Nephron (organoid): ENCODE data around the gene DNASE1L3.

Source experiments
- H3K27ac Mint-ChIP-seq, 3 experiments: 2 replicates each; pipeline ENCODE4 v1.8.0; 2020; ENCODE audit warnings: mixed read lengths in 3 of 3, mild to moderate bottlenecking in 2 of 3, moderate library complexity in 1 of 3
- H3K27me3 Mint-ChIP-seq: 2 replicates; pipeline ENCODE4 v1.8.0; 2021; ENCODE audit warnings: low read depth, mild to moderate bottlenecking, moderate library complexity, mixed read lengths
- H3K36me3 Mint-ChIP-seq: 2 replicates; pipeline ENCODE4 v1.8.0; 2020; ENCODE audit warnings: low read depth, mixed read lengths
- H3K4me1 Mint-ChIP-seq: 2 replicates; pipeline ENCODE4 v1.8.0; 2020; ENCODE audit warnings: mixed read lengths
- H3K4me3 Mint-ChIP-seq, 3 experiments: 2 replicates each; pipeline ENCODE4 v1.8.0; 2020; ENCODE audit warnings: mild to moderate bottlenecking in 3 of 3, mixed read lengths in 3 of 3, moderate library complexity in 2 of 3
- H3K9me3 Mint-ChIP-seq: 2 replicates; pipeline ENCODE4 v1.8.0; 2020; ENCODE audit warnings: mixed read lengths
- CTCF ChIP-seq, 3 experiments: fragments of 200-600 bp; sonication (generic); IDR thresholded peaks; one replicate each; pipeline ENCODE4 v1.5.0; 2021; ENCODE audit warnings: antibody characterized with exemption in 3 of 3; ENCODE audit not compliant: unreplicated experiment in 3 of 3

The DNASE1L3 gene

GRCh38 chr3:58237238-58237940 is 26.6 kb upstream of the DNASE1L3 start, which contains the start of gene ABHD6:
ABHD6 (plus strand) TSS chr3:58237792; CDS start chr3:58256587, 18,795 bp downstream.
- Mint-ChIP-seq H3K27me3 (peaks cover 30% of the 10 kb centered on the region), H3K36me3 (no peaks in the 10 kb centered on the region), H3K4me3 (peak within 1 kb of the TSS; percentile 95), H3K4me1 (peaks cover 5% of the 10 kb centered on the region), H3K9me3 (no peaks in the 10 kb centered on the region), H3K27ac (peak within 1 kb of the TSS; percentile 58 to 72 (median 60))
- peak in 1 of 3 experiments; percentile 49 for TF ChIP-seq CTCF (IDR thresholded peaks at IDR 0.05; ENCODE audit: unreplicated experiment in 3 of 3)

DNA sequence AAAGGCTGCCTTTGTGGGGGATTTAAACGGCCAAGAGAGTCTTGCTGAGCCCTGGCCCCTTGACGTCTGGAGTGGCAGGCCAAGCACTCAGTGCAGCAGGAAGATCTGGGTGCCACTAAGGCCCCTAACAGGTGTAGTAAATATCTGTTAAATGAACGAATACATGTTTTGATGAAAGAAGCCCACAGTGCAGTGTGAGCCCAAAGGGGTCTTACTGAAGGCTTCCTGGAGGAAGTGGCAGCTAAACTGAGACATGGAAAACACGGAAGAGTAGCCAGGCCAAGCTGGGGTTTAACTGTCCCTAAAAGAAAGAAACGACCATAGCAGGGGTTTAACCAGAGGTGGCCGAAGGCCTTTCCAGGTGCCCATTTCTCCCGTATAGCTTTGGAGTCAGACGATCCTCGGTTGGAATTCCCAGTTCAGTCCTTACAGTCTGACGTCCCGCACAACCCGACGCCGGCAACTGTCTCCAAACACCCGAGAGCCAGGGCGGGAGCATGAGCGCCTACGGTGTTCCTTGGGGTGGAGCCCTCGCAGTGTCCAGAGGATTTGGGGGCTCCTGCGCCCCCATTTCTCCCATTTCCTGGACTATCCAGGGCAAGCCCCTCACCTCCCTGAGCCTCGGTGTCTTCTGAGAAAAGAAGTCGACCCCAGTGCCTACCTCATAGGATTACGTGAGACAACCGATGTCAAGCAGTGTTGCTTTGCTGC is 25.9 kb upstream of the DNASE1L3 start:
- H3K36me3 Mint-ChIP-seq: no peaks in the 10 kb centered on the region
- peaks cover 34% of the 10 kb centered on the region for H3K27me3 Mint-ChIP-seq
- H3K9me3 Mint-ChIP-seq: no peaks in the 10 kb centered on the region
- H3K27ac Mint-ChIP-seq: peak overlapping the region; percentile 58 to 72 (median 58)
- H3K4me1 Mint-ChIP-seq: peaks cover 5% of the 10 kb centered on the region
- peak overlapping the region; percentile 90 to 95 (median 95) for H3K4me3 Mint-ChIP-seq
- no peak for TF ChIP-seq CTCF (IDR thresholded peaks at IDR 0.05; ENCODE audit: unreplicated experiment in 3 of 3)

DNA sequence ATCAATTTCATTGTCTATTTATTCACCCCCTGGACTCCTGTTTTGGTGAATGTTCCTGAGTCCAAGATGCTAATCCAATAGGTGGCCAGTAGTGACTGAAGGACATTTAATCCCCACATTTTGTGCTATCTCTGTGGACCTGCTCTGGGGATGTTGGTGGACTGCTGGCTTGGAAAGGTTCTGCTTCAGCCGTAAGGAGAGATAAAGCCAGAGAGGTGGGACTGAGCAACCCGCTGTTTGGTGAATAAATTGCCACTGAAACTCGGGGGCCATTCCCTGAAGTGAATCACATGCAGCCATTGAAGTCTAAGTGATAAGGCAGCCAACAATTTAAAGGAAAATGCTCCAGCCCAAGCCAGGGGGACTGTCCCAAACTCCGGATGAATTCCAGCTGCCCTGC is 25.2 kb upstream of the DNASE1L3 start:
- Mint-ChIP-seq H3K27me3 (peaks cover 35% of the 10 kb centered on the region), H3K4me3 (peak overlapping the region; percentile 90 to 95 (median 95)), H3K4me1 (peaks cover 5% of the 10 kb centered on the region), H3K27ac (peak overlapping the region in 1 of 3 experiments; percentile 61), H3K9me3 (no peaks in the 10 kb centered on the region), H3K36me3 (no peaks in the 10 kb centered on the region)
- TF ChIP-seq CTCF (IDR thresholded peaks at IDR 0.05; ENCODE audit: unreplicated experiment in 3 of 3): no peak

GRCh38 chr3:58234516-58234931 is 23.8 kb upstream of the DNASE1L3 start:
- TF ChIP-seq CTCF (IDR thresholded peaks at IDR 0.05; ENCODE audit: unreplicated experiment in 3 of 3): no peak
- H3K4me3 Mint-ChIP-seq: peak overlapping the region; percentile 9 to 52 (median 10)
- no peak overlapping the region for H3K27ac Mint-ChIP-seq
- no peaks in the 10 kb centered on the region for H3K9me3 Mint-ChIP-seq
- peaks cover 5% of the 10 kb centered on the region for H3K4me1 Mint-ChIP-seq
- no peaks in the 10 kb centered on the region for H3K36me3 Mint-ChIP-seq
- H3K27me3 Mint-ChIP-seq: peaks cover 38% of the 10 kb centered on the region

DNA sequence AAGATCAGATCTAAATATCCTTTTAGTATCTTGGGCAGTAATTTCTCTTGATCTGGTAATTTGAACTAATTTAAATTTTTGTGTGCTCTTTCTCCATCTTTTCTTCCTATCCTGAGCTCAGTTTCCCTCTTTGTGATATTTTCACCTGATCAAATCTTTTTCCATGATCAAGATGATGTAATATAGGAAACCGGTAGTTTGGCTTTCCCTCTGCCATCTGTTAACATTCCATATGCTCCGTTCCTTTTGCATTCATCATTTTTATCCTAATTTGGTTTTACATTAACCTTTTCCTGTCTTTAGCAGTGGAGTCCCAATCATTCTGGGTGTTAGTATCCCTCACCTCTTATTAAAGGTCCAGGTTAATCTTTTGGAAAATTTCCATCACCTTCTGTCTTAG is 20.9 kb upstream of the DNASE1L3 start:
- H3K27ac Mint-ChIP-seq: no peak overlapping the region
- H3K4me3 Mint-ChIP-seq: no peak overlapping the region
- H3K4me1 Mint-ChIP-seq: no peaks in the 10 kb centered on the region
- H3K36me3 Mint-ChIP-seq: no peaks in the 10 kb centered on the region
- H3K9me3 Mint-ChIP-seq: no peaks in the 10 kb centered on the region
- no peak for TF ChIP-seq CTCF (IDR thresholded peaks at IDR 0.05; ENCODE audit: unreplicated experiment in 3 of 3)
- peaks cover 37% of the 10 kb centered on the region for H3K27me3 Mint-ChIP-seq
